HepG2 (cell line): ENCODE results near the gene HES7. TPM values are rescaled to one million over a fixed set of nuclear protein-coding genes. Genes with fewer than 3 reads are reported as not detected.

Source experiments
- HOXA5 ChIP-seq: sonication (generic); formaldehyde crosslinking; IDR thresholded peaks from 2 replicates; pipeline ENCODE4 v1.4.0; 2020; ENCODE audit warnings: missing genetic modification reagents
- JUN ChIP-seq: sonication (generic); formaldehyde crosslinking; IDR thresholded peaks from 2 replicates; pipeline ENCODE4 v1.4.0; 2020; ENCODE audit warnings: mild to moderate bottlenecking, missing genetic modification reagents
- LCORL ChIP-seq, 2 experiments: fragments of 450-650 bp in 1 of 2; sonication (generic) in 1 of 2; formaldehyde crosslinking in 1 of 2; IDR thresholded peaks; 2 replicates each; pipeline versions ENCODE4 v1.5.0 to v1.6.1; 2017 to 2020; ENCODE audit warnings: antibody characterized with exemption in 1 of 2, missing genetic modification reagents in 1 of 2
- NR2F6 ChIP-seq, 2 experiments: IDR thresholded peaks; 2 replicates each; pipeline ENCODE4 v1.6.1; 2016; ENCODE audit warnings: antibody characterized with exemption in 1 of 2, mild to moderate bottlenecking in 1 of 2
- POLR2A ChIP-seq, 2 experiments: IDR thresholded peaks; 2 replicates each; pipeline ENCODE4 v1.6.1; 2011; ENCODE audit warnings: low read depth in 2 of 2, low read length in 2 of 2, mild to moderate bottlenecking in 1 of 2, moderate library complexity in 1 of 2; ENCODE audit not compliant: insufficient read depth in 1 of 2
- RXRB ChIP-seq: IDR thresholded peaks from 2 replicates; pipeline ENCODE4 v1.6.1; 2016; ENCODE audit warnings: borderline replicate concordance, missing genetic modification reagents, missing compliant biosample characterization
- SNAI1 ChIP-seq: sonication (generic); formaldehyde crosslinking; IDR thresholded peaks from 2 replicates; pipeline ENCODE4 v1.5.0; 2020; ENCODE audit warnings: mild to moderate bottlenecking, missing genetic modification reagents, borderline replicate concordance
- SRY ChIP-seq: sonication (generic); formaldehyde crosslinking; IDR thresholded peaks from 2 replicates; pipeline ENCODE4 v1.8.0; 2022; ENCODE audit warnings: mild to moderate bottlenecking, missing genetic modification reagents
- ZBTB1 ChIP-seq: sonication (generic); formaldehyde crosslinking; IDR thresholded peaks from 2 replicates; pipeline ENCODE4 v1.4.0; 2020; ENCODE audit warnings: missing genetic modification reagents, borderline replicate concordance
- ZFP91 ChIP-seq: sonication (generic); formaldehyde crosslinking; IDR thresholded peaks from 2 replicates; pipeline ENCODE4 v1.9.0; 2022; ENCODE audit warnings: missing genetic modification reagents, mild to moderate bottlenecking, borderline replicate concordance
- ZNF124 ChIP-seq: sonication (generic); formaldehyde crosslinking; IDR thresholded peaks from 2 replicates; pipeline ENCODE4 v1.4.0; 2020; ENCODE audit warnings: missing genetic modification reagents
- ZNF432 ChIP-seq: sonication (generic); formaldehyde crosslinking; IDR thresholded peaks from 2 replicates; pipeline ENCODE4 v1.5.0; 2020; ENCODE audit warnings: missing genetic modification reagents, mild to moderate bottlenecking, borderline replicate concordance
- ZNF704 ChIP-seq: sonication (generic); formaldehyde crosslinking; IDR thresholded peaks from 2 replicates; pipeline ENCODE4 v1.8.1; 2023; ENCODE audit warnings: mild to moderate bottlenecking, inconsistent platforms, moderate library complexity, missing genetic modification reagents, borderline replicate concordance
- ZNF709 ChIP-seq: sonication (generic); formaldehyde crosslinking; IDR thresholded peaks from 2 replicates; pipeline ENCODE4 v1.5.0; 2020; ENCODE audit warnings: mild to moderate bottlenecking, missing genetic modification reagents
- polyA plus RNA-seq, 8 experiments: library from polyadenylated mRNA; depleted of rRNA in 3 of 8; stranded (reverse) in 7 of 8; unstranded in 1 of 8; fragments of >200 nt; fragmentation: Illumina TruSeq in 4 of 8; extraction: Trizol in 4 of 8; gene quantifications; 2 replicates each; pipeline versions ENCODE4 v1.2.1 to v1.2.3, GENCODE V29; 2011 to 2016; ENCODE audit warnings: low read depth in 4 of 8, missing spikeins in 1 of 8, mixed read lengths in 1 of 8; ENCODE audit not compliant: insufficient read depth in 1 of 8
- total RNA-seq, 5 experiments: library from RNA; depleted of rRNA; stranded (reverse); fragments of >200 nt; fragmentation: Illumina TruSeq; extraction: Trizol; gene quantifications; 2 replicates each; pipeline ENCODE4 v1.2.3, GENCODE V29; 2016; ENCODE audit warnings: low read depth in 1 of 5
- TF ChIP-seq, protein P1 (sequence below): IDR thresholded peaks from 2 replicates; pipeline ENCODE4 v1.6.1; 2016
- TF ChIP-seq, protein P2 (sequence below): sonication (generic); formaldehyde crosslinking; IDR thresholded peaks from 2 replicates; pipeline ENCODE4 v1.8.1; 2022; ENCODE audit warnings: low read depth, mild to moderate bottlenecking, missing genetic modification reagents

The HES7 gene
- total and polyA plus RNA-seq, 2 of the 13 experiments (the other 11 are each of a cell fraction or from before 2014, with no cell fraction given): not detected

- TF ChIP-seq NR2F6 (IDR thresholded peaks at IDR 0.05): no peak
- no peak for TF ChIP-seq NR2F6 (CRISPR knock-in tag; IDR thresholded peaks at IDR 0.05)
- TF ChIP-seq RXRB (CRISPR knock-in tag): 0 out of 2 replicates have a peak, but pooled peaks have one; percentile 13
- peak; percentile 65; the same call in 1 of the 2 replicates for TF ChIP-seq ZFP91
- peak; percentile 43; the same call in 1 of the 2 replicates for TF ChIP-seq HOXA5 (CRISPR knock-in tag)
- no peak for TF ChIP-seq SNAI1 (CRISPR knock-in tag)
- TF ChIP-seq, protein P1, sequence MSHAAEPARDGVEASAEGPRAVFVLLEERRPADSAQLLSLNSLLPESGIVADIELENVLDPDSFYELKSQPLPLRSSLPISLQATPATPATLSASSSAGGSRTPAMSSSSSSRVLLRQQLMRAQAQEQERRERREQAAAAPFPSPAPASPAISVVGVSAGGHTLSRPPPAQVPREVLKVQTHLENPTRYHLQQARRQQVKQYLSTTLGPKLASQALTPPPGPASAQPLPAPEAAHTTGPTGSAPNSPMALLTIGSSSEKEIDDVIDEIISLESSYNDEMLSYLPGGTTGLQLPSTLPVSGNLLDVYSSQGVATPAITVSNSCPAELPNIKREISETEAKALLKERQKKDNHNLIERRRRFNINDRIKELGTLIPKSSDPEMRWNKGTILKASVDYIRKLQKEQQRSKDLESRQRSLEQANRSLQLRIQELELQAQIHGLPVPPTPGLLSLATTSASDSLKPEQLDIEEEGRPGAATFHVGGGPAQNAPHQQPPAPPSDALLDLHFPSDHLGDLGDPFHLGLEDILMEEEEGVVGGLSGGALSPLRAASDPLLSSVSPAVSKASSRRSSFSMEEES (CRISPR knock-in tag): no peak
- 0 out of 2 replicates have a peak, but pooled peaks have one; percentile 29 for TF ChIP-seq SRY (CRISPR knock-in tag)
- TF ChIP-seq JUN (CRISPR knock-in tag): no peak
- no peak for TF ChIP-seq POLR2A (IDR thresholded peaks at IDR 0.05; ENCODE audit: insufficient read depth in 1 of 2, low read depth in 2 of 2, low read length in 2 of 2)
- TF ChIP-seq, protein P2, sequence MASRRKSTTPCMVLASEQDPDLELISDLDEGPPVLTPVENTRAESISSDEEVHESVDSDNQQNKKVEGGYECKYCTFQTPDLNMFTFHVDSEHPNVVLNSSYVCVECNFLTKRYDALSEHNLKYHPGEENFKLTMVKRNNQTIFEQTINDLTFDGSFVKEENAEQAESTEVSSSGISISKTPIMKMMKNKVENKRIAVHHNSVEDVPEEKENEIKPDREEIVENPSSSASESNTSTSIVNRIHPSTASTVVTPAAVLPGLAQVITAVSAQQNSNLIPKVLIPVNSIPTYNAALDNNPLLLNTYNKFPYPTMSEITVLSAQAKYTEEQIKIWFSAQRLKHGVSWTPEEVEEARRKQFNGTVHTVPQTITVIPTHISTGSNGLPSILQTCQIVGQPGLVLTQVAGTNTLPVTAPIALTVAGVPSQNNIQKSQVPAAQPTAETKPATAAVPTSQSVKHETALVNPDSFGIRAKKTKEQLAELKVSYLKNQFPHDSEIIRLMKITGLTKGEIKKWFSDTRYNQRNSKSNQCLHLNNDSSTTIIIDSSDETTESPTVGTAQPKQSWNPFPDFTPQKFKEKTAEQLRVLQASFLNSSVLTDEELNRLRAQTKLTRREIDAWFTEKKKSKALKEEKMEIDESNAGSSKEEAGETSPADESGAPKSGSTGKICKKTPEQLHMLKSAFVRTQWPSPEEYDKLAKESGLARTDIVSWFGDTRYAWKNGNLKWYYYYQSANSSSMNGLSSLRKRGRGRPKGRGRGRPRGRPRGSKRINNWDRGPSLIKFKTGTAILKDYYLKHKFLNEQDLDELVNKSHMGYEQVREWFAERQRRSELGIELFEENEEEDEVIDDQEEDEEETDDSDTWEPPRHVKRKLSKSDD (CRISPR knock-in tag): no peak
- TF ChIP-seq ZBTB1 (CRISPR knock-in tag): no peak
- TF ChIP-seq ZNF709: 0 out of 2 replicates have a peak, but pooled peaks have one; percentile 49
- TF ChIP-seq ZNF432 (CRISPR knock-in tag): no peak
- no peak for TF ChIP-seq ZNF704
- 0 out of 2 replicates have a peak, but pooled peaks have one; percentile 27 for TF ChIP-seq ZNF124 (CRISPR knock-in tag)
- TF ChIP-seq LCORL (IDR thresholded peaks at IDR 0.05): no peak
- TF ChIP-seq LCORL (CRISPR knock-in tag; IDR thresholded peaks at IDR 0.05): no peak
Measured at GRCh38 chr17:8121681-8122421, 2.1 kb downstream of the HES7 start (continued).
